Measurements from ENCODE around the gene VAPA. TPM values are rescaled to one million over a fixed set of nuclear protein-coding genes. Genes with fewer than 3 reads are reported as not detected.
A peak's percentile ranks its signal among the peaks of the same experiment; 100 is the strongest.

Gene VAPA
- total RNA-seq, 1 experiment from 2014 or later: 137 TPM

DNA sequence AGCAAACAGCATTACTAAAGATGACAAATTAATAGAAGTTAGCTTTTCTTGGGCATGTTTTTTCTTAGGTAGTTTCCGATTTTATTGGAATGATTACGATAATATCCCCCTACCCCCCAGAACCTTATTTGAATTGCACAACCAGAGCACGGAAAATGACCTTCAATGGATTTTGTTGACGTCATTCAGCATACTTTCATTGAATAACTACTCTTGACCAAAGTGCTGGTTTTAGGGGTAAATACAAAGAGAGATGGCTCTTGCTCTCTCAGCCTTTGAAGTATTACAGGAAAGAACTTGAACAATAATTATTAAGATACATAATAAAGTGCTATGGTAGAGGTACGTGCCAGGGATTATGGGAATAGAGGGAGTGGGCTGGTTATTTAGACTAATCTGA lies 36.0 kb downstream of the VAPA start:
- ATAC-seq: no peak
- no peak for DNase-seq (ENCODE audit: low spot score)
- Mint-ChIP-seq H3K27me3 (ENCODE audit: low read depth) (no peaks in the 10 kb centered on the region), H3K4me1 (no peaks in the 10 kb centered on the region), H3K4me3 (no peak overlapping the region), H3K36me3 (peaks cover 45% of the 10 kb centered on the region), H3K27ac (peak overlapping the region; percentile 68; the same call in 1 of the 2 replicates), H3K9me3 (no peaks in the 10 kb centered on the region)
- ChIA-PET CTCF (interaction anchor here (0.6 to 2.2 kb wide), 5 partner anchors 8 to 375 kb away, joined by 3 to 8 read pairs (median 4); no protein-coding TSS in a partner anchor), POLR2A (no interaction called here)
- TF ChIP-seq USF1 (CRISPR knock-in tag; IDR thresholded peaks at IDR 0.05) (no peak), AR (CRISPR knock-in tag; IDR thresholded peaks at IDR 0.05) (no peak), EMX1 (CRISPR knock-in tag; IDR thresholded peaks at IDR 0.05) (no peak), GRHL2 (CRISPR knock-in tag; IDR thresholded peaks at IDR 0.05; ENCODE audit: insufficient replicate concordance, severe bottlenecking) (no peak), ZBTB21 (CRISPR knock-in tag; IDR thresholded peaks at IDR 0.05; ENCODE audit: borderline replicate concordance) (no peak), JAZF1 (CRISPR knock-in tag; IDR thresholded peaks at IDR 0.05) (no peak), ZNF263 (CRISPR knock-in tag; IDR thresholded peaks at IDR 0.05; ENCODE audit: low read depth) (no peak), STAT6 (CRISPR knock-in tag; conservative IDR thresholded peaks at IDR 0.05; ENCODE audit: low read depth) (no peak), NR2C2 (CRISPR knock-in tag; IDR thresholded peaks at IDR 0.05) (no peak), E2F1 (CRISPR knock-in tag; IDR thresholded peaks at IDR 0.05) (no peak), E2F4 (CRISPR knock-in tag; IDR thresholded peaks at IDR 0.05; ENCODE audit: borderline replicate concordance, low read depth) (no peak), ERG (CRISPR knock-in tag; IDR thresholded peaks at IDR 0.05) (no peak), ZNF671 (CRISPR knock-in tag; IDR thresholded peaks at IDR 0.05) (no peak), MLX (CRISPR knock-in tag; IDR thresholded peaks at IDR 0.05) (no peak), ESRRA (CRISPR knock-in tag; IDR thresholded peaks at IDR 0.05; ENCODE audit: borderline replicate concordance) (no peak), GTF2I (CRISPR knock-in tag; conservative IDR thresholded peaks at IDR 0.05) (no peak), FOXJ3 (CRISPR knock-in tag; IDR thresholded peaks at IDR 0.05; ENCODE audit: borderline replicate concordance) (no peak)
- TF ChIP-seq, protein P1, sequence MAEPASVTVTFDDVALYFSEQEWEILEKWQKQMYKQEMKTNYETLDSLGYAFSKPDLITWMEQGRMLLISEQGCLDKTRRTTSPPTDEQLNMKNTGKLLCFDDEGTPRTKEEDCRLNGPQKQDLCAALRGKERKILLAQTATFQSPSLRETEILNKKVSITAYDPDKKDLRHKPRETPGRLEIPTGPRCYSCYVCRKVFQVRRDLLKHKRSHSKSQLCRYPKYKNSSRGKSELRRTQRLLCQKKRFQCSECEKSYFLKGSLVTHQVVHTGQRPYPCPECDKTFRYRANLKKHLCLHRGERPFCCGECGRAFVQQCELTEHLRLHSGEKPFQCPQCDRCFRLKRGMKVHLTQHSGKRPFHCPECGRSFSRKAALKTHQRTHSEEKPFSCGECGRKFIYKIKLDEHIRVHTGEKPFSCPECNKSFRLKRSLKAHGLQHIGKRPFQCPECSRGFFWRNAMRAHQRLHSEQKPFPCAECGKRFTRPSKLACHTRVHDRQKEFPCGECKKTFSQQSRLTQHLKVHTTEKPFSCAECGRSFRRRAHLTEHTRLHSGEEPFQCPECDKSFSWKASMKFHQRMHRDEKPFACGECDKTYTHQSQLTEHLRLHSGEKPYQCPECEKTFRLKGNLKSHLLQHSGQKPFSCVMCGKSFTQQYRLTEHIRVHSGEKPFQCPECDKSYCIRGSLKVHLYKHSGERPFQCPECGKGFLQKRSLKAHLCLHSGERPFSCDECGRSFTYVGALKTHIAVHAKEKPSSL (CRISPR knock-in tag; conservative IDR thresholded peaks at IDR 0.05): no peak
